ENCODE results near the gene PLCB4. TPM values are rescaled to one million over a fixed set of nuclear protein-coding genes. Genes with fewer than 3 reads are reported as not detected.

The PLCB4 gene
- total RNA-seq, 1 experiment from 2014 or later = 10.1 TPM

- H2AFZ ChIP-seq (ENCODE audit: low read length) = no peak overlapping the region
- H2BK5ac ChIP-seq (ENCODE audit: insufficient read length, low read length) = no peak overlapping the region
- no peak overlapping the region for H2AK5ac ChIP-seq (ENCODE audit: insufficient read length, low read length)
- H2BK120ac ChIP-seq (ENCODE audit: low read depth, low read length, poor library complexity, severe bottlenecking) = no peak overlapping the region
- no peak for DNase-seq
- H3K79me1 ChIP-seq (ENCODE audit: insufficient read depth, low read depth, low read length, poor library complexity, severe bottlenecking) = no peaks in the 10 kb centered on the region
- H3K4me1 Mint-ChIP-seq = peaks cover 0 to 4% of the 10 kb centered on the region in 2 experiments; a peak in 1 of 4 replicates
- no peak overlapping the region for H3K56ac ChIP-seq (ENCODE audit: insufficient read length, low read depth, low read length)
- H3K36me3 Mint-ChIP-seq (ENCODE audit: insufficient read depth in 1 of 3, low read depth in 3 of 3) = no peaks in the 10 kb centered on the region
- H3K9me3 Mint-ChIP-seq = no peaks in the 10 kb centered on the region
- H3K18ac ChIP-seq (ENCODE audit: insufficient read length, low read depth, low read length) = no peak overlapping the region
- H3K4me1 ChIP-seq (ENCODE audit: insufficient read depth, low read length) = no peaks in the 10 kb centered on the region
- no peaks in the 10 kb centered on the region for H3K27me3 ChIP-seq (ENCODE audit: insufficient read depth, low read length)
- H4K8ac ChIP-seq (replicated peaks; ENCODE audit: insufficient read length, low read depth, low read length) = no peak overlapping the region
- no peak overlapping the region for H3K27ac ChIP-seq (ENCODE audit: insufficient read length, low read depth, low read length)
- TF ChIP-seq CTCF (conservative IDR thresholded peaks at IDR 0.05) = no peak
- no peak overlapping the region for H3K4me3 Mint-ChIP-seq
- H3K27ac Mint-ChIP-seq = no peak overlapping the region
- no peaks in the 10 kb centered on the region for H3K9me3 ChIP-seq (ENCODE audit: control insufficient read depth, low read depth, low read length)
- H4K5ac ChIP-seq (ENCODE audit: insufficient read length, low read depth, low read length) = no peak overlapping the region
- H3K14ac ChIP-seq (ENCODE audit: insufficient read depth, low read length) = no peak overlapping the region
- H4K20me1 ChIP-seq (ENCODE audit: control insufficient read depth, insufficient read depth, insufficient read length) = no peaks in the 10 kb centered on the region
- H2BK12ac ChIP-seq (ENCODE audit: insufficient read length, low read depth, low read length) = no peak overlapping the region
- no peak overlapping the region for H3K9ac ChIP-seq (ENCODE audit: extremely low read depth, insufficient read length, low read length)
- no peak overlapping the region for H4K91ac ChIP-seq (ENCODE audit: insufficient read length, low read depth, low read length)
- no peak overlapping the region for H2BK20ac ChIP-seq (ENCODE audit: low read depth, low read length, poor library complexity, severe bottlenecking)
- H3K4me2 ChIP-seq (ENCODE audit: insufficient read depth, insufficient read length, low read length) = no peak overlapping the region
- H3K23me2 ChIP-seq (ENCODE audit: insufficient read length, low read depth, low read length, poor library complexity, severe bottlenecking) = no peaks in the 10 kb centered on the region
- WGBS (ENCODE audit: extremely low coverage, insufficient read length, low lambda C conversion rate) = no CpG with 5 or more reads among the region's 2 CpGs
- no peak overlapping the region for H2BK15ac ChIP-seq (ENCODE audit: low read depth, low read length)
- H3K27me3 Mint-ChIP-seq (ENCODE audit: low read depth) = no peaks in the 10 kb centered on the region
- H3K23ac ChIP-seq (ENCODE audit: insufficient read length, low read depth, low read length) = no peak overlapping the region
- H3T11ph ChIP-seq (ENCODE audit: low read length) = no peak overlapping the region
- H3K79me2 ChIP-seq (ENCODE audit: insufficient read depth, low read length) = no peaks in the 10 kb centered on the region
- H3K4ac ChIP-seq (ENCODE audit: low read depth, low read length) = no peak overlapping the region
These were observed 211.1 kb downstream of the PLCB4 start for GRCh38 chr20:9279918-9280401.
